ENCODE measurements around the gene PACSIN3.
A peak's percentile ranks its signal among the peaks of the same experiment; 100 is the strongest.
"Not testable (repeated sequence)": the region's sequence is repeated elsewhere in the genome, so short reads cannot be mapped to it uniquely, and the experiment has no call there.

PACSIN3 gene

GRCh38 chr11:47186076-47186699 is at the start of gene PACSIN3:
PACSIN3 (minus strand) TSS chr11:47186434; CDS start chr11:47182727, 3,707 bp downstream.
- no peak for DNase-seq

- DNase-seq, result no peak
Observed at GRCh38 chr11:47235163-47235562, 48.9 kb upstream of the PACSIN3 start.

- DNase-seq, result no peak
Observed at GRCh38 chr11:47234669-47235100, 48.5 kb upstream of the PACSIN3 start.

GRCh38 chr11:47233989-47234668 is 47.9 kb upstream of the PACSIN3 start:
- DNase-seq, result no peak

GRCh38 chr11:47233051-47233450 is 46.8 kb upstream of the PACSIN3 start:
- no peak for DNase-seq

- DNase-seq, result no peak
Observed at GRCh38 chr11:47229161-47229560, 42.9 kb upstream of the PACSIN3 start.

- DNase-seq, result no peak
Observed at GRCh38 chr11:47225552-47226400, 39.5 kb upstream of the PACSIN3 start.

GRCh38 chr11:47222696-47223095 is 36.5 kb upstream of the PACSIN3 start:
- no peak for DNase-seq

- no peak for DNase-seq
Observed at GRCh38 chr11:47220401-47220821, 34.2 kb upstream of the PACSIN3 start.

GRCh38 chr11:47216121-47216798 is 30.0 kb upstream of the PACSIN3 start:
- no peak for DNase-seq

GRCh38 chr11:47215366-47215910 is 29.2 kb upstream of the PACSIN3 start:
- DNase-seq, result no peak

- DNase-seq, result peak; percentile 80
Observed at GRCh38 chr11:47213950-47214565, 27.8 kb upstream of the PACSIN3 start.

GRCh38 chr11:47212938-47213337 is 26.7 kb upstream of the PACSIN3 start:
- DNase-seq, result no peak

GRCh38 chr11:47208628-47209027 is 22.4 kb upstream of the PACSIN3 start:
- no peak for DNase-seq

- DNase-seq, result not testable (repeated sequence)
Observed at GRCh38 chr11:47208008-47208552, 21.8 kb upstream of the PACSIN3 start.

- no peak for DNase-seq
Observed at GRCh38 chr11:47207459-47207858, 21.2 kb upstream of the PACSIN3 start.

GRCh38 chr11:47206577-47206976 is 20.3 kb upstream of the PACSIN3 start:
- DNase-seq, result not testable (repeated sequence)

GRCh38 chr11:47204637-47204989 is 18.4 kb upstream of the PACSIN3 start:
- no peak for DNase-seq

- DNase-seq, result no peak
Observed at GRCh38 chr11:47202576-47202975, 16.3 kb upstream of the PACSIN3 start.

- no peak for DNase-seq
Observed at GRCh38 chr11:47201015-47201414, 14.8 kb upstream of the PACSIN3 start.

- not testable (repeated sequence) for DNase-seq
Observed at GRCh38 chr11:47198161-47198560, 11.9 kb upstream of the PACSIN3 start.

- DNase-seq, result no peak
Observed at GRCh38 chr11:47192111-47192510, 5.9 kb upstream of the PACSIN3 start.

All from GDM1 (cell line).